ENCODE data around the gene KCND2.

DNA sequence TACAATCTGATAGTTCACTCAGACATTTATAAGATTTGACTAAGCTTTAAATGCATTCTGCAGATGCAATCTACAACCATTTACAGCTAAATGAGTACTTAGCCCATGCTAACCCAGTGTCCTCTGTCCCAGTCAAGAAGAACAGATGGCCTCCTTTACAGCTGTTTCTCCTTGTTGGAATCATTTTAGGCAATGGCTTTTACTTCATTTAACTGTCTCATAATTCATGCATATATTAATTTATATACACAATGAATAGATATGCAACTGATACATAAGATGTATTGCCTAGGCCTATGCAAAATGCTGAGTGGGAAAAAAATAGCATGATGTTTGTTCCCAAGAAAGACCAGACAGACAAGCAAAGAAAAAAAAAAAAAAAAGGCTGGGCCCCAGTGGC is 502.8 kb downstream of the KCND2 start:
- TF ChIP-seq, protein P1, sequence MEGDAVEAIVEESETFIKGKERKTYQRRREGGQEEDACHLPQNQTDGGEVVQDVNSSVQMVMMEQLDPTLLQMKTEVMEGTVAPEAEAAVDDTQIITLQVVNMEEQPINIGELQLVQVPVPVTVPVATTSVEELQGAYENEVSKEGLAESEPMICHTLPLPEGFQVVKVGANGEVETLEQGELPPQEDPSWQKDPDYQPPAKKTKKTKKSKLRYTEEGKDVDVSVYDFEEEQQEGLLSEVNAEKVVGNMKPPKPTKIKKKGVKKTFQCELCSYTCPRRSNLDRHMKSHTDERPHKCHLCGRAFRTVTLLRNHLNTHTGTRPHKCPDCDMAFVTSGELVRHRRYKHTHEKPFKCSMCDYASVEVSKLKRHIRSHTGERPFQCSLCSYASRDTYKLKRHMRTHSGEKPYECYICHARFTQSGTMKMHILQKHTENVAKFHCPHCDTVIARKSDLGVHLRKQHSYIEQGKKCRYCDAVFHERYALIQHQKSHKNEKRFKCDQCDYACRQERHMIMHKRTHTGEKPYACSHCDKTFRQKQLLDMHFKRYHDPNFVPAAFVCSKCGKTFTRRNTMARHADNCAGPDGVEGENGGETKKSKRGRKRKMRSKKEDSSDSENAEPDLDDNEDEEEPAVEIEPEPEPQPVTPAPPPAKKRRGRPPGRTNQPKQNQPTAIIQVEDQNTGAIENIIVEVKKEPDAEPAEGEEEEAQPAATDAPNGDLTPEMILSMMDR (conservative IDR thresholded peaks at IDR 0.05) = no peak
- TF ChIP-seq ZFX (IDR thresholded peaks at IDR 0.05) = no peak

All from C4-2B (cell line).